Neural progenitor cell (in vitro differentiated cells): Measurements from ENCODE around the gene GJC3. TPM values are rescaled to one million over a fixed set of nuclear protein-coding genes. Genes with fewer than 3 reads are reported as not detected.
"Not testable (repeated sequence)": the region's sequence is repeated elsewhere in the genome, so short reads cannot be mapped to it uniquely, and the experiment has no call there.

Experiments used
- DNase-seq: peaks from one replicate; pipeline ENCODE4 v3.0.0-alpha.2; 2016; ENCODE audit warnings: low spot score
- H2AFZ ChIP-seq: fragments of 200-600 bp; sonication (generic); replicated peaks from 2 replicates; pipeline ENCODE4 v1.6.1; 2016; ENCODE audit warnings: antibody characterized with exemption
- H3F3A ChIP-seq: fragments of 200-600 bp; sonication (generic); 2 replicates; pipeline ENCODE4 v1.6.1; 2016; ENCODE audit warnings: antibody characterized with exemption, low read depth
- H3K27ac ChIP-seq: fragments of 200-600 bp; sonication (generic); 2 replicates; pipeline ENCODE4 v1.5.1; 2016; ENCODE audit warnings: mild to moderate bottlenecking
- H3K27me3 ChIP-seq: fragments of 200-600 bp; sonication (generic); 2 replicates; pipeline ENCODE4 v1.6.1; 2016; ENCODE audit warnings: mild to moderate bottlenecking, moderate library complexity
- H3K36me3 ChIP-seq: fragments of 200-600 bp; sonication (generic); 2 replicates; pipeline ENCODE4 v1.5.1; 2016
- H3K4me1 ChIP-seq: fragments of 200-600 bp; sonication (generic); 2 replicates; pipeline ENCODE4 v1.6.1; 2016; ENCODE audit warnings: mixed run types
- H3K4me2 ChIP-seq: fragments of 200-600 bp; sonication (generic); 2 replicates; pipeline ENCODE4 v1.6.1; 2016
- H3K4me3 ChIP-seq: fragments of 200-600 bp; sonication (generic); 2 replicates; pipeline ENCODE4 v1.5.1; 2016
- H3K79me2 ChIP-seq: fragments of 200-600 bp; sonication (generic); 2 replicates; pipeline ENCODE4 v1.6.1; 2016; ENCODE audit warnings: low read depth
- H3K9ac ChIP-seq: fragments of 200-600 bp; sonication (generic); 2 replicates; pipeline ENCODE4 v1.6.1; 2016
- H3K9me3 ChIP-seq: fragments of 200-600 bp; sonication (generic); 2 replicates; pipeline ENCODE4 v1.5.1; 2016; ENCODE audit warnings: low read depth
- H4K20me1 ChIP-seq: fragments of 200-600 bp; sonication (generic); 2 replicates; pipeline ENCODE4 v1.6.1; 2016; ENCODE audit warnings: low read depth
- H3K27ac Mint-ChIP-seq: 3 replicates; pipeline ENCODE4 v1.8.0; 2021; ENCODE audit warnings: mixed read lengths
- H3K27me3 Mint-ChIP-seq: 2 replicates; pipeline ENCODE4 v1.8.0; 2022; ENCODE audit warnings: low read depth, mild to moderate bottlenecking, inconsistent platforms, moderate library complexity, mixed read lengths; ENCODE audit not compliant: insufficient read depth
- H3K36me3 Mint-ChIP-seq: 3 replicates; pipeline ENCODE4 v1.8.0; 2021; ENCODE audit warnings: mixed read lengths
- H3K4me1 Mint-ChIP-seq: 3 replicates; pipeline ENCODE4 v1.8.0; 2021; ENCODE audit warnings: mixed read lengths
- H3K4me3 Mint-ChIP-seq: 3 replicates; pipeline ENCODE4 v1.8.0; 2021; ENCODE audit warnings: mild to moderate bottlenecking, moderate library complexity, mixed read lengths
- H3K9me3 Mint-ChIP-seq: 3 replicates; pipeline ENCODE4 v1.8.0; 2020; ENCODE audit warnings: mixed read lengths
- EZH2 ChIP-seq: fragments of 200-600 bp; sonication (generic); IDR thresholded peaks from 2 replicates; pipeline ENCODE4 v1.6.1; 2017; ENCODE audit warnings: antibody characterized with exemption, mild to moderate bottlenecking, moderate library complexity
- EZH2phosphoT487 ChIP-seq: fragments of 200-600 bp; sonication (generic); IDR thresholded peaks from 2 replicates; pipeline ENCODE4 v1.6.1; 2017; ENCODE audit warnings: antibody characterized with exemption
- total RNA-seq: library from RNA; depleted of rRNA; stranded (reverse); fragments of >200 nt; gene quantifications from 2 replicates; pipeline ENCODE4 v1.2.3, GENCODE V29; 2015; ENCODE audit warnings: low replicate concordance
- TF ChIP-seq, protein P1 (sequence below): fragments of 200-600 bp; sonication (generic); IDR thresholded peaks from 2 replicates; pipeline ENCODE4 v1.5.1; 2017; ENCODE audit warnings: antibody characterized with exemption, mild to moderate bottlenecking

Gene GJC3
- total RNA-seq, 1 donor from 2014 or later: 0.34 TPM

DNA sequence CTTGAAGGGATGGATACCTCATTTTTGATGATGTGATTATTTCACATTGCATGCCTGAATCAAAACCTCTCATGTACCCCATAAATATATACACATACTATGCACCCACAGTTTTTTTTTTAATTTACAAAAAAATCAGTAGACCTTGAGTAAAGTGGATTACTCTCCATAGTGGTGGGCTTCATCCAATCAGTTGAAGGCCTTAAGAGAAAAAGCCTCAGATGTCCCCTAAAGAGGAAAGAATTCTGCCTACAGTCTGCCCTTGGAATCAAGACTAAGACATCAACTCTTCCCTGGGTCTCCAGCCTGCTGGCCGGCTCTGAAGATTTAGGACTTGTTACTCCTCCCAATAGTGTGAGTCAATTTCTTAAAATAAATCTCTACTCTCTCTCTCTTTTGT lies 45.3 kb upstream of the GJC3 start:
- H3K4me1 Mint-ChIP-seq: peaks cover 4% of the 10 kb centered on the region
- Histone ChIP-seq H4K20me1 (no peaks in the 10 kb centered on the region), H3K27me3 (no peaks in the 10 kb centered on the region), H3K4me3 (no peak overlapping the region), H3F3A (no peaks in the 10 kb centered on the region), H3K9ac (no peak overlapping the region), H3K79me2 (no peaks in the 10 kb centered on the region), H3K27ac (no peak overlapping the region), H3K9me3 (no peaks in the 10 kb centered on the region), H3K36me3 (no peaks in the 10 kb centered on the region), H3K4me2 (no peak overlapping the region), H2AFZ (no peak overlapping the region), H3K4me1 (no peaks in the 10 kb centered on the region)
- H3K9me3 Mint-ChIP-seq: no peaks in the 10 kb centered on the region
- no peak for TF ChIP-seq EZH2
- no peak for TF ChIP-seq EZH2phosphoT487
- TF ChIP-seq, protein P1, sequence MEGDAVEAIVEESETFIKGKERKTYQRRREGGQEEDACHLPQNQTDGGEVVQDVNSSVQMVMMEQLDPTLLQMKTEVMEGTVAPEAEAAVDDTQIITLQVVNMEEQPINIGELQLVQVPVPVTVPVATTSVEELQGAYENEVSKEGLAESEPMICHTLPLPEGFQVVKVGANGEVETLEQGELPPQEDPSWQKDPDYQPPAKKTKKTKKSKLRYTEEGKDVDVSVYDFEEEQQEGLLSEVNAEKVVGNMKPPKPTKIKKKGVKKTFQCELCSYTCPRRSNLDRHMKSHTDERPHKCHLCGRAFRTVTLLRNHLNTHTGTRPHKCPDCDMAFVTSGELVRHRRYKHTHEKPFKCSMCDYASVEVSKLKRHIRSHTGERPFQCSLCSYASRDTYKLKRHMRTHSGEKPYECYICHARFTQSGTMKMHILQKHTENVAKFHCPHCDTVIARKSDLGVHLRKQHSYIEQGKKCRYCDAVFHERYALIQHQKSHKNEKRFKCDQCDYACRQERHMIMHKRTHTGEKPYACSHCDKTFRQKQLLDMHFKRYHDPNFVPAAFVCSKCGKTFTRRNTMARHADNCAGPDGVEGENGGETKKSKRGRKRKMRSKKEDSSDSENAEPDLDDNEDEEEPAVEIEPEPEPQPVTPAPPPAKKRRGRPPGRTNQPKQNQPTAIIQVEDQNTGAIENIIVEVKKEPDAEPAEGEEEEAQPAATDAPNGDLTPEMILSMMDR: no peak
- DNase-seq: no peak
- peaks cover 11% of the 10 kb centered on the region for H3K27me3 Mint-ChIP-seq
- H3K27ac Mint-ChIP-seq: no peak overlapping the region
- no peak overlapping the region for H3K4me3 Mint-ChIP-seq
- H3K36me3 Mint-ChIP-seq: no peaks in the 10 kb centered on the region

DNA sequence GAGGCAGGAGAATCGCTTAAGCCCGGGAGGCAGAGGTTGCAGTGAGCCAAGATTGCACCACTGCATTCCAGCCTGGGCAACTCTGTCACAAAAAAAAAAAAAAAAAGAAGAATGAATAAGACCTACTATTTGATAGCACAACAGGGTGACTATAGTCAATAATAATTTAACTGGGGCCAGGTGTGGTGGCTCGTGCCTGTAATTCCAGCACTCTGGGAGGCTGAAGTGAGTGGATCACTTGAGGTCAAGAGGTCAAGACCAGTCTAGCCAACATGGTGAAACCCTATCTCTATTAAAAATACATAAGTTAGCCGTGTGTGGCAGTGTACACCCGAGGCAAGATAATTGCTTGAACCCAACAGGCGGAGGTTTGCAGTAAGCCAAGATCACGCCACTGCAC lies 44.4 kb upstream of the GJC3 start:
- H3K4me3 Mint-ChIP-seq, H3K9ac ChIP-seq, DNase-seq, H3K36me3 Mint-ChIP-seq, H3K79me2 ChIP-seq, H3K9me3 ChIP-seq, H3K4me2 ChIP-seq, H4K20me1 ChIP-seq, H3K9me3 Mint-ChIP-seq, H2AFZ ChIP-seq, H3K27me3 ChIP-seq, H3K4me3 ChIP-seq, H3K36me3 ChIP-seq, H3K4me1 ChIP-seq, H3K4me1 Mint-ChIP-seq, H3K27ac Mint-ChIP-seq, H3F3A ChIP-seq, H3K27ac ChIP-seq, H3K27me3 Mint-ChIP-seq: not testable (repeated sequence)

DNA sequence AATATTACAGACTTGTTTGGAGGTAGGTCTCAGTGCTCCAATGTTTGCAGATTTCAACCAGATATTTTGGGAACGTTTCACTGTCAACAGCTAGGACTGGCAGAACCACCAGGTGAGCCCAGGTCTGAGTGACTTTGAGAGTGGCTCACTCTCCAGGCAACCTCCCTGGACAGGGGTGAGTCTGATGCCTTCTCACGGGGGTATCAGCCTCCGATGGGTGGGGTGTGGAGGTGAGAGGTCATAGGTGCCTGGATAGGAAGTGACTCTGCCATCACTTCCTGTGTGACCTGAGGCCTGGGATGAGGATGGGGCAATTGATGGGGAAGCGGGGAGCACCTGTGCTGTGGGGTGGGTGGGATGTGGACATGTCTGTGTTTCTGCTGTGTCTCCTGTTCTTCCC lies 41.8 kb upstream of the GJC3 start:
- Histone ChIP-seq H3K27me3 (no peaks in the 10 kb centered on the region), H3K4me1 (no peaks in the 10 kb centered on the region), H3K9me3 (no peaks in the 10 kb centered on the region), H3K4me3 (no peak overlapping the region), H3K9ac (no peak overlapping the region), H3K79me2 (no peaks in the 10 kb centered on the region), H3F3A (no peaks in the 10 kb centered on the region), H3K36me3 (no peaks in the 10 kb centered on the region), H4K20me1 (no peaks in the 10 kb centered on the region), H2AFZ (no peak overlapping the region), H3K27ac (no peak overlapping the region), H3K4me2 (no peak overlapping the region)
- Mint-ChIP-seq H3K36me3 (no peaks in the 10 kb centered on the region), H3K4me3 (no peak overlapping the region), H3K27ac (no peak overlapping the region), H3K4me1 (no peaks in the 10 kb centered on the region), H3K27me3 (peaks cover 13% of the 10 kb centered on the region), H3K9me3 (no peaks in the 10 kb centered on the region)
- DNase-seq: no peak
- TF ChIP-seq, protein P1: no peak
- TF ChIP-seq EZH2: no peak
- TF ChIP-seq EZH2phosphoT487: no peak

DNA sequence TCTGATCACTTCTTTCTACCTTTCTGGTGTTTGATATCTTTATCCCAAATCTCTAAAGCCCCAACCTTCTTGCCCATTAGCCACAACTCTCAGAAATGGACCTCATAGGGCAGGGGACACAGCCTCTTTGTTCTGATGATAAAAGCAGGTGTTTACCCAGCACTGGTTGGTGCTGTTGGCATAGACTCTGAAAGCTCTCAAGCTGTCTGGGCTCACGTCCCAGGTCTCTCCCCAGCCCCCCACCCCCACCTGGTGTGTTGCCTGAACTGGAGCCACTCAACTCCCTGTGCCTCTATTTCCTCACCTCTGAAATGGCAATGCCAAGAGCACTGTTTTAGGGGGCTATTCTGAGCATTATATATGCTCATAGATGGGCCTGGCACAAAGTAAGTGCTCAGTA lies 40.4 kb upstream of the GJC3 start:
- not testable (repeated sequence) for H2AFZ ChIP-seq, DNase-seq, H3F3A ChIP-seq, H3K79me2 ChIP-seq, H4K20me1 ChIP-seq, H3K4me1 ChIP-seq, H3K9ac ChIP-seq, H3K4me2 ChIP-seq, H3K27ac Mint-ChIP-seq, H3K27me3 ChIP-seq, H3K4me1 Mint-ChIP-seq, H3K36me3 ChIP-seq, H3K36me3 Mint-ChIP-seq, H3K4me3 Mint-ChIP-seq, H3K9me3 Mint-ChIP-seq, H3K4me3 ChIP-seq, H3K9me3 ChIP-seq, H3K27ac ChIP-seq
- H3K27me3 Mint-ChIP-seq: peaks cover 14% of the 10 kb centered on the region
